GM19351 (cell line): Measurements from ENCODE around the gene CNTFR.
"Not testable (repeated sequence)": the region's sequence is repeated elsewhere in the genome, so short reads cannot be mapped to it uniquely, and the experiment has no call there.

Experiments
- ATAC-seq: cut with Tn5 transposase; IDR thresholded peaks from one replicate; pipeline ENCODE4 v1.9.1; 2021; ENCODE audit warnings: mild to moderate bottlenecking, moderate library complexity; ENCODE audit not compliant: unreplicated experiment

CNTFR gene

DNA sequence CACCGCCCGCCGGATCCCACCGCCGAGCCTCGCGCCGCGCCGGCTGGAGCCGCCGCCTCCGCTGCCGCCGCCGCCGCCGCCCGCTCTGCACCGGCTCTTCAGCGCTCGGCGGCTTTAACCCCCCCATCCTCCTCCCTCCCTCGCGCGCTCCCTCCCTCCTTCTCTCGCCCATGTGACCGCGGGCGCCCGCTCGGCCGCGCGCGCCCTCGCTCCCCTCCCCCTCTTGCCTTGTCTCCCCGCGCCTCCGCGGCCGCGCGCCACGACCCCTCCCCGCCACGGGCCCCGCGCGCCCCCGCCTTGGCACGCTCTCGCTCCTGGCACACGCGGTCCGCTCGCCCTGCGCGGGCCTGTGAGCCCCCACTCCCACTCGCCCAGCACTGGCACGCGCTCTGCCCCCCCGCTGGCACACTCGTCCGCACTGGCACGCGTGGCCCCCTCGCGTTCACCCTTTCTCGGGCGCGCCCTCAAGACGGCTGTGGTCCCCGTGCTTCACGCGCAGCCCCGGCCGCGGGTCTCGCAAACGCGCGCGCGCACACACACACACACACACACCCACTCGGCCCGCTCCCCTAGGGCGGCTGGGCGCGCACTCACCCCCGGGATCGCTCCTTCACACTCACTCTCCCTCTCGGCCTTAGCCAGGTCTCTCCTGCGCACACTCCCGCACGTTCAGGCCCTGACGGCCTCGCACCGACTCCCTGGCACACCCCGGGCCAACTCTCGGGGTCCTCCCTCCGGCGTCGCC, at the start of gene CNTFR:
CNTFR (minus strand) TSS at position 89 of the 745 bp plus-strand sequence. CDS start 20,743 bp downstream, outside the sequence.
- ATAC-seq = no peak

GRCh38 chr9:34639322-34639721, 49.8 kb upstream of the CNTFR start:
- not testable (repeated sequence) for ATAC-seq

DNA sequence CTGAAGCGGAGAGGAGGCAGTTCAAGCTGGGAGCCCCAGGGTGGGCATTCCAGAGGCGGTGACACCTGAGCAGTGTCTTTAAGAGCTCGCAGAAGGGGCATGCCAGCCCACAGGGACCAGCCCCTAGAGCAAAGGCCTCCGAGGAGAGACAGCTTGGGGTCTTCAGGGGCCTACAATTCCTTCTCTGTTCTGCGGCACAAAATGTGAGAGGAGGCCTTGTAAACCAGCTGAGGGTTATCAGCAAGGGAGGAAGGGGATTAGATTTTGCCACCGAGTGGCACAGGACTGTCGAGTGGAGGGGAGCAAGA, 48.6 kb upstream of the CNTFR start:
- ATAC-seq = no peak

GRCh38 chr9:34637356-34638137, 48.0 kb upstream of the CNTFR start, which contains the start of gene SIGMAR1:
SIGMAR1 (minus strand) TSS chr9:34637787; CDS start chr9:34637697, 90 bp downstream.
- peak; percentile 81 for ATAC-seq

DNA sequence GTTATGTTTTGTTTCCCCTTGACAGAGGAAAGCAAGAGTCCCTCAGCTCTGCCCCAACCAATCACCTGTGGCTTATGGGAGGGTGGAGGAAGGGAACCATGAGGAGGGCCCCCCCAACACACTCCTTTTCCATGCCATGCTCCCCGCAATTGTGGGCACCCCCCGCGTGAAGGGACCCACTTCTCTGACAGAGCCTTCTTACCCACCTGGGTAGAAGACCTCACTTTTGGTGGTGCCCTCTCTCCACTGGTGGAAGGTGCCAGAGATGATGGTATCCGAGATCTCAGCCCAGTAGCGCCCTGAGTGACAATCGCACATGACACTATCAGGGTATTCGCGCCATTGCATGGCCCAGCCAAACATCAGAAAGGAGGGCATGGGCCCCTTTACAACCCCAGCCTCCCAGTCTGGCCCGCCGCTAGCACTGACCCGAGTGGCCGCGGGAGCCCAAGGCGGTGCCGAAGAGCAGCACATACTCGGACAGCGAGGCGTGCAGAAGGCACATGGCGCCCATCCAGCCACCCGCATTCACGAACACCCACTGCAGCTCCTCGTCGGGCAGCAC, 47.3 kb upstream of the CNTFR start:
- ATAC-seq = no peak

- ATAC-seq = no peak
These were observed 46.0 kb upstream of the CNTFR start for GRCh38 chr9:34635556-34635955.

DNA sequence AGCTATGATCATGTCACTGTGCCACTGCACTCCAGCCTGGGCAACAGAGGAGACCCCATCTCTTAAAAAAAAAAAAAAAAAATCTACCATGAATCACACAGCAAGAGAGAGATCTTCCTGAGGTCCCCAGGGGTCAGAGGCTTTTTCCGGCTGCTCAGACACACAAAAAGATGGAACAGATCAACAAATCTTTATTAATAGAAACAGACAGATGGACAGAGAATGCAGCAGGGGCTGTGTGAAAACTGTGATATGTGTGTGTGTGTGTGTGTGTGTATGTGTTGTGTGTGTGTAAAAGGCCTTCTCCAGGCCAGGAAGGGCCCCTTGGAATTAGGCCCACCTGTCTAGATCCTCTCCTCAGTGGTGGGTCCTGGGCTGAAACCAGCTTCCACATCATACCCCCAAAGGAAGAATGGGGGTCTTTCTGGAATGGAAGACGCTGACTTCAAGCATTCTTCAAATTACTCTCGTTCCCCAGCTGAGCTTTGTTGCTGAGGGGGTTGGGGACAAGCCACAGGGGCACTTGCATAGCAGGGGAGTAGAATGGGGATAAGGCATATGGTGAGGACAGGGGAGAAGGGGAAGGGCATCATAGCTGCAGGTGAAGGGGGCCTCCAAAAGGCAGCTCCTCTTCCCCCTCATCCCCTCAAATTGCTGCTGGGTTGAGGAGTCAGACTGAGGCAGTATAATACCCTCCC, 45.2 kb upstream of the CNTFR start:
- ATAC-seq = no peak

- ATAC-seq = peak; percentile 30
These were observed 44.5 kb upstream of the CNTFR start for GRCh38 chr9:34633851-34634550.

- no peak for ATAC-seq
These were observed 43.6 kb upstream of the CNTFR start for GRCh38 chr9:34633166-34633565.

DNA sequence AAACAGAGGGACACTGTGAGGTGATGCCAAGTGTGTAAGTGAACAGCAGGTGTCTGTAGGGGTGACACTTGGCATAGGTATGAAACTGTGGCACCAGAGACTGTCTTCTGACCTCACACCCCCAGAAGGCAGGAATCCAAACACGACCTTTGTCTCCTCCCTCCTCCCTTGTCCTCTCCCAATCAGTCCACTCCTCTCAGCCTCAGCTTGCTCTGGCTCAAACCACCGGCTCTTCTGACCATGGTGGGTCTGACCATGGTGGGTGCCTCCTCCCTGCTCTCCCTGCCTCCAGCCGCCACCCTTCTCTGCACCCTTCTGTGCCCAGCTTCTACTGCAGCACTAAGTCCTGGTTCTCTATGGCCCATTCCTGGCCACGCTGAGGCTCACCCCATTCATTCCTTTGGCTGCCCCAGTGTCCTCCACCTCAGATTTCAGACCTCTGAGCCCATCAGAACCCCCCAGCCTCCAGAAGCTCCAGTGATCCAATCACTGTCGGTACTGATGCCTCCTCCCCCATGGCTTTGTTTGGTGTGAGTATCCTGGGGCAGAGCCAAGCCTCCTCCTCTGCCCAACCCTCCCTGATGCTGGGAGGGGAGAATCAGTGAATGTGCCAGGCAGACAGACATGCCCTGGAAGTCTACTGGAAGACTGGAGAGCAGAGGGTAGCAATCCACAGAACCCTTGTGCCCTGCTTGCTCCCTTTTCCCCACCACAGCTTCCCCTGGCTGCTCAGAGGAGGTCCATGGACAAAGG, 41.1 kb upstream of the CNTFR start:
- ATAC-seq = no peak

DNA sequence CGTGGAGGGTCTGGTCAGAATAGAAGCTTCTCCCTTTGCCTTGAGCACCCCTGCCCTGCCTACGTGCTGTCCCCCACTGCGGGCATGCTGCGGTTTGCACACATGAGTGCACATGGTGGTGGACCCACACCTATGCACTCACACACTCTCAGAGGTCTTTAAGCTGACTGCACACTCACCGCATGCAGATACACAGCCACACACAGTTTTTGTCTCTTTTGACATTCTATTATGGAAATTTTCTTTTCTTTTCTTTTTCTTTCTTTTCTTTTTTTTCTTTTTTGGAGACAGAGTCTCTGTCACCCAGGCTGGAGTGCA, 39.9 kb upstream of the CNTFR start:
- ATAC-seq = no peak

GRCh38 chr9:34628656-34629490, 39.3 kb upstream of the CNTFR start, which contains the start of gene ARID3C:
ARID3C (minus strand) TSS chr9:34629066; CDS start chr9:34628014, 1,052 bp downstream.
- peak; percentile 63 for ATAC-seq

GRCh38 chr9:34627716-34628655, 38.5 kb upstream of the CNTFR start:
- ATAC-seq = no peak

GRCh38 chr9:34625186-34625486, 35.6 kb upstream of the CNTFR start:
- no peak for ATAC-seq

- no peak for ATAC-seq
These were observed 35.1 kb upstream of the CNTFR start for GRCh38 chr9:34624475-34625185.

DNA sequence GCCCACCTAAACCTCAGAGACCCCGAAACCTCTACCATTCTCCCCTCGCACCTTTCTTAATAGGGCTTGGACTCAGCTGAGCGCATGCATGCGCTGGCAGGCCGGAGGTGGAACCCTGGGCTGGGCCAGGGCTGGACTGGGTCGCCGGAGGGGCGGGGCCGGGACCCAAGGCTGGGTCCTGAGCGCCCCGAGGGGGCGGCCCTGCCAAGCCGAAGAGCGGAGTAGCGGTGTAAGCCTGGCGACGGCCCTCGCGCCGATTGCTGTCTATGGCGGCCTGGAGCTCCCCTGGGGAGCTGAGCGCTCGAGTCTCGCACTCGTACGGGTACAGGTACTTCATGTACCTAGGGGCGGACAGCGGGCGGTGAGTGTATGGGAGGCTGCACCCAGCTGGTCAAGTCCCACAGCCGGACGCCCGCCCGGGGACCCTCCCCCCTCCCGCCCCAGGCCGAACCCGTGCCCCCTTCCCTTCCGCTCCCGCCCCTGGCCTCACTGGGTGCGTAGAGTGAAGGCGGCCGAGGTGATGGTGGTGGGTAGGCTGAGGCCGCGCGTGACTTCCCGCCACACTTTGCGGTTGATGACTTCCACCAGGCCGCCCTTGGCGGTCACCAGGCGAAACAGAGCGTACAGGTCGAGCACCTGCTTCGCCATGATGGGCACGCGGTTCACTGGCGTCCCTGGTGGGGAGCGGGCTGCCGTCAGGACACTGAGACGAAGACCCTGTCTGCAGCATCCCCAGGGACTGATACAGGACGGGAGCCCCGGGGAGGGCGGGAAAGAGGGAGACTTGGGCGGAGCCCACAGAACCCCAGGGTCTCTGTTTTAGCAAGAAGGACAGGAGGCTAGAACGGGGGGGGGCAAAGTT, 34.1 kb upstream of the CNTFR start:
- ATAC-seq = no peak
